Measurements from ENCODE around the gene CDK5RAP2.
"Not testable (repeated sequence)": the region's sequence is repeated elsewhere in the genome, so short reads cannot be mapped to it uniquely, and the experiment has no call there.

Gene CDK5RAP2

GRCh38 chr9:120542701-120543490 is 37.1 kb downstream of the CDK5RAP2 start:
- DNase-seq: no peak

GRCh38 chr9:120541921-120542320 is 38.0 kb downstream of the CDK5RAP2 start:
- no peak for DNase-seq

GRCh38 chr9:120539951-120540350 is 40.0 kb downstream of the CDK5RAP2 start:
- DNase-seq: no peak

- no peak for DNase-seq
Measured at GRCh38 chr9:120538339-120538738, 41.6 kb downstream of the CDK5RAP2 start.

- DNase-seq: no peak
Measured at GRCh38 chr9:120536949-120537640, 42.9 kb downstream of the CDK5RAP2 start.

GRCh38 chr9:120536094-120536493 is 43.9 kb downstream of the CDK5RAP2 start:
- no peak for DNase-seq

GRCh38 chr9:120534266-120534665 is 45.7 kb downstream of the CDK5RAP2 start:
- no peak for DNase-seq

- DNase-seq: no peak
Measured at GRCh38 chr9:120532891-120533290, 47.1 kb downstream of the CDK5RAP2 start.

GRCh38 chr9:120532475-120532874 is 47.5 kb downstream of the CDK5RAP2 start:
- peak; percentile 68 for DNase-seq

- DNase-seq: peak; percentile 33
Measured at GRCh38 chr9:120531683-120532300, 48.2 kb downstream of the CDK5RAP2 start.

- DNase-seq: not testable (repeated sequence)
Measured at GRCh38 chr9:120530220-120530832, 49.6 kb downstream of the CDK5RAP2 start.

- no peak for DNase-seq
Measured at GRCh38 chr9:120528829-120529228, 51.1 kb downstream of the CDK5RAP2 start.

- no peak for DNase-seq
Measured at GRCh38 chr9:120528327-120528726, 51.6 kb downstream of the CDK5RAP2 start.

- no peak for DNase-seq
Measured at GRCh38 chr9:120526534-120526933, 53.4 kb downstream of the CDK5RAP2 start.

- no peak for DNase-seq
Measured at GRCh38 chr9:120524863-120525262, 55.1 kb downstream of the CDK5RAP2 start.

GRCh38 chr9:120524038-120524437 is 55.9 kb downstream of the CDK5RAP2 start:
- DNase-seq: no peak

- no peak for DNase-seq
Measured at GRCh38 chr9:120522558-120522957, 57.4 kb downstream of the CDK5RAP2 start.

GRCh38 chr9:120522032-120522431 is 57.9 kb downstream of the CDK5RAP2 start:
- DNase-seq: no peak

- DNase-seq: no peak
Measured at GRCh38 chr9:120521101-120521500, 58.9 kb downstream of the CDK5RAP2 start.

- DNase-seq: not testable (repeated sequence)
Measured at GRCh38 chr9:120515996-120516395, 64.0 kb downstream of the CDK5RAP2 start.

- DNase-seq: not testable (repeated sequence)
Measured at GRCh38 chr9:120515481-120515880, 64.5 kb downstream of the CDK5RAP2 start.

- DNase-seq: no peak
Measured at GRCh38 chr9:120514405-120514804, 65.6 kb downstream of the CDK5RAP2 start.

- DNase-seq: no peak
Measured at GRCh38 chr9:120513825-120514396, 66.1 kb downstream of the CDK5RAP2 start.

Measured in NCI-H226 (cell line).